ENCODE measurements around the gene MED26. TPM values are rescaled to one million over a fixed set of nuclear protein-coding genes. Genes with fewer than 3 reads are reported as not detected.

The MED26 gene
- total and polyA plus RNA-seq, 2 of the 8 experiments (the other 6 are each of a cell fraction or from before 2014, with no cell fraction given), result 5.3 to 10.7 TPM

DNA sequence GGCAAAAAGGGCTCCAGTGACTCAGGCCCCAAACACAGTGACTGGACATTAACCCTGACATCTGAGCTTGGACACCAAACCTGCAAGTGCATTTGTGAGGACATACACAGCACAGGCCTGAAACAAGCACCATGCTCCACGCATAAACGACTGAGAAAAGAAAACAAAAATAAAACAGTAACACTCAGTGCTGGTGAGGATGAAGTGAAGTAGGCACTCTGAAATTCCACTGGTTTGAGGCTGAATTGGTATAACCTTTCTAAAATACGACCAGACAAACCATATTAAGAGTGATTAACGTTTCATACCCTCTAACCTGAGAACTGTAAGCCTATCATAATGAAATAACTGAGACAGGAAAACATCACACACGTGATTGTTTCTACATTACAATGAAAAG, 61.3 kb downstream of the MED26 start:
- Histone ChIP-seq H3K4me3 (ENCODE audit: extremely low read depth in 1 of 4, insufficient read depth in 2 of 4, low read depth in 3 of 4, low read length in 4 of 4) (no peak overlapping the region), H2BK20ac (ENCODE audit: low read length) (no peak overlapping the region), H3K9me3 (ENCODE audit: insufficient read depth in 2 of 2, low read depth in 1 of 2, low read length in 1 of 2) (no peaks in the 10 kb centered on the region), H3K27ac (ENCODE audit: low read depth, low read length) (no peak overlapping the region), H4K5ac (ENCODE audit: insufficient read length, low read depth, low read length) (no peak overlapping the region), H2BK120ac (replicated peaks; ENCODE audit: low read depth, low read length) (no peak overlapping the region), H4K8ac (ENCODE audit: extremely low read depth, insufficient read depth, low read length) (no peak overlapping the region), H3K79me2 (ENCODE audit: control insufficient read depth in 1 of 2, insufficient read depth in 2 of 2, low read length in 2 of 2) (peaks cover 0 to 19% of the 10 kb centered on the region in 2 experiments; a peak in 3 of 4 replicates), H4K20me1 (replicated peaks in 1 of 2; ENCODE audit: control insufficient read depth in 1 of 2, insufficient read depth in 2 of 2, low read length in 2 of 2) (peaks cover 2 to 11% of the 10 kb centered on the region in 2 experiments), H3K79me1 (ENCODE audit: low read depth, low read length) (peaks cover 9% of the 10 kb centered on the region; the same call in 1 of the 2 replicates), H3K14ac (ENCODE audit: insufficient read length) (no peak overlapping the region), H3K27me3 (replicated peaks in 1 of 4; ENCODE audit: control insufficient read depth in 3 of 4, extremely low read depth in 1 of 4, insufficient read depth in 3 of 4, low read length in 3 of 4) (no peaks in the 10 kb centered on the region; a peak in 1 of 7 replicates), H3K18ac (ENCODE audit: extremely low read depth, low read length) (no peak overlapping the region), H2AFZ (ENCODE audit: low read length) (no peak overlapping the region), H3K23me2 (ENCODE audit: low read depth, low read length) (peaks cover 3% of the 10 kb centered on the region; the same call in 1 of the 2 replicates), H3K4me1 (replicated peaks in 1 of 4; ENCODE audit: control insufficient read depth in 3 of 4, insufficient read depth in 4 of 4, low read length in 3 of 4) (peaks cover 0 to 6% (median 2%) of the 10 kb centered on the region in 4 experiments; a peak in 4 of 7 replicates), H3K4ac (replicated peaks; ENCODE audit: insufficient read length, low read depth, low read length) (no peak overlapping the region), H3K56ac (replicated peaks; ENCODE audit: insufficient read length, low read depth, low read length) (no peak overlapping the region), H2AK5ac (ENCODE audit: low read depth, low read length) (no peak overlapping the region), H3K4me2 (ENCODE audit: insufficient read depth in 1 of 2, low read depth in 2 of 2, low read length in 2 of 2) (no peak overlapping the region), H2BK15ac (ENCODE audit: low read length) (no peak overlapping the region), H3K9ac (replicated peaks in 1 of 4; ENCODE audit: extremely low read depth in 1 of 4, low read depth in 3 of 4, low read length in 3 of 4) (no peak overlapping the region), H3K36me3 (ENCODE audit: control insufficient read depth in 2 of 4, insufficient read depth in 4 of 4, low read length in 3 of 4) (peaks cover 13 to 45% (median 13%) of the 10 kb centered on the region in 4 experiments), H3K23ac (ENCODE audit: insufficient read length) (no peak overlapping the region), H2BK12ac (ENCODE audit: low read depth, low read length) (no peak overlapping the region), H2BK5ac (ENCODE audit: low read depth, low read length) (no peak overlapping the region), H4K91ac (replicated peaks; ENCODE audit: insufficient read length, low read length) (no peak overlapping the region)
- ChIA-PET CTCF (ENCODE audit: partially characterized antibody) (no interaction called here), POLR2A (ENCODE audit: partially characterized antibody) (interaction anchor here (0.5 to 1.3 kb wide), 5 partner anchors 13 to 68 kb away, joined by 3 to 4 read pairs (median 3); partner anchors contain the start of gene MED26)
- FAIRE-seq, result no peak
- WGBS, 2 experiments (ENCODE audit: extremely low coverage in 1 of 2, insufficient coverage in 1 of 2, insufficient read length in 1 of 2, insufficient replicate concordance in 2 of 2, low coverage in 1 of 2, low lambda C conversion rate in 2 of 2, missing lambda C conversion rate in 1 of 2), result 86% methylated on average over 5 of the region's 5 CpGs; no CpG with 5 or more reads in 1 of the 2 experiments
- no peak for DNase-seq (ENCODE audit: low read depth in 1 of 2, low spot score in 2 of 2)

All from H1 (cell line).